HG03439 (cell line): Measurements from ENCODE around the gene UBXN11.

Source experiments
- ATAC-seq: cut with Tn5 transposase; IDR thresholded peaks from one replicate; pipeline ENCODE4 v1.9.1; 2021; ENCODE audit warnings: mild to moderate bottlenecking, moderate library complexity; ENCODE audit not compliant: unreplicated experiment

Gene UBXN11

GRCh38 chr1:26306290-26307229, at the start of gene UBXN11:
TSS of gene UBXN11 (minus strand) at chr1:26306636. CDS start at chr1:26302883, 3,753 bp downstream.
- ATAC-seq: peak; percentile 99

DNA sequence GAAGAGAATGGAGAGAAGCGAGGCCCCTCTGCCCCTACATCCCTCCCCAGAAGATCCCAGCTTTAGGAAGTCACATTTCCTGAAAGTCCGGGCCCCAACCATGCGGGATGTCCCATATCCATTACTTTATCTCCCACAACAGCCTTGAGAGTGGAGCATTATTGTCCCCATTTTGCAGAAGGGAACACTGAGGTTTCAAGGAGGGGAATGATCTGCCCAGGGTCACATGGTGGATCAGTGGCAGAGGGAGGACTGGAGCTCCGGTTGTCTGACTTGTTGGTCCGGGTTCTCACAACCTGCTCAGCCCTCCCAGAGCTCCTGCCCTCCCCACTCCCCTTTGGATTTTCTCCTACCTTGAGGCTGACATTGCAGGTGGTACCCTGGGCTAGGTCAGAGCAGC, 49.7 kb upstream of the UBXN11 start:
- ATAC-seq: no peak

DNA sequence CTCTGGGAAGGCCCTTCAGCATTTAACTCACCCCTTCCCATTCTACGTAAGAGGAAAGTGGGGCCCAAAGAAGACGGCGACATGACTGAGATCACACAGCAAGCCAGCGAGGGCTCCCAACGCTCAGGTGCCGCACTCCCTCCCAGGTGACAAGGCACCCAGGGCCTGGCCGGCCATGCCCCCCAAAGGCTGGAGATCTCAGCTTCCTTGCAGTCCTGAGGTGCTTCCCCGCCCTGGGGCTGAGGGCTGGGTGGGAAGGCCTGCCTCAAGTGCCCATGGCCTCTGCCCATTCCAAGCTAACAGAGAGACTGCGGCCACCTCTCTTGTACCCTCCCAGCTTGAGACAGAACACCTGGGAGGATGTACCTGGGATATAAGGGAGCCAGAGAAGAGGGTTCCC, 48.5 kb upstream of the UBXN11 start:
- ATAC-seq: no peak

DNA sequence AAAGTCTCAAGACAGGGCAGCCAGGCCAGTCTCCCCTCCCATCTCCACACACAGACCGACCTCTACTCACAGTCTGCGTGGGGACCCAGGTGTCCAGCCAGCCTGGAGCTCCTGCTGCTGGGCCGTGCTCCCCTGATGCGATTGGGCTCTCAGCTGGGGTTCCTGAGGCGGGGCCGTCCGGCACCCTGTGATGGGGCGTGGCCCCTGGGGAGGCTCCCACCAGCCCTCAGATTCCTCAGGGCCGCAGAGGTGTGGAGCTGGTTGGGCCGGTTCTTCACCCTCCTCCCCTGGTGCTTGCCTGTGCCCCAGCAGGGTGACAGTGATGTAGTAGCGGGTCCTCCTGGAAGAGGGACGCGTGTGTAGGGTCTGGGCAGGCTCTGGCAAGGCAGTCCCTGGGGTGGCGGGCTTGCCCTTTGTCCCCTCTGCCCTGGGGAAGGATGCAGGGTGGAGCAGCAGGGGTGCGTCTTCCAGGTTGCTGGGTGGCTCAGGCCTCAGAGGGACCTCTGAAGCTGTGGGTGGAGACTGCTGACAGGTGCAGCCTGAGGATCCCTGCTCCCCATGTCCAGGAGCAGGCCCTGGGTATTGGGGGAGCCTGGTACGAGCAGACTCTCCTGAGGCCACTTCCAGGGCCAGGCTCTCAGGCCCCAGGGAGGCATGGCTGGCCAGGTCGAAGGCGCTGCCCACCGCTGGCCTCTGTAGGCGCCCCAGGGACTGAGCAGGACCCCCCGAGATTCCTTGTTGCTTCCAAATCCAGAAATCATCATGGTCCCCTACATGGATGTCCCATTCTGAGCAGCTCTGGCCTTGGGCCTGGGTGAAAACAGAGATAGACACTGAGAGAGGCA, 47.8 kb upstream of the UBXN11 start, which contains the start of gene CRYBG2:
Gene CRYBG2, minus strand, starts transcription at position 155 of the 845 bp plus-strand sequence. CDS start 7,473 bp downstream, outside the sequence.
- no peak for ATAC-seq

DNA sequence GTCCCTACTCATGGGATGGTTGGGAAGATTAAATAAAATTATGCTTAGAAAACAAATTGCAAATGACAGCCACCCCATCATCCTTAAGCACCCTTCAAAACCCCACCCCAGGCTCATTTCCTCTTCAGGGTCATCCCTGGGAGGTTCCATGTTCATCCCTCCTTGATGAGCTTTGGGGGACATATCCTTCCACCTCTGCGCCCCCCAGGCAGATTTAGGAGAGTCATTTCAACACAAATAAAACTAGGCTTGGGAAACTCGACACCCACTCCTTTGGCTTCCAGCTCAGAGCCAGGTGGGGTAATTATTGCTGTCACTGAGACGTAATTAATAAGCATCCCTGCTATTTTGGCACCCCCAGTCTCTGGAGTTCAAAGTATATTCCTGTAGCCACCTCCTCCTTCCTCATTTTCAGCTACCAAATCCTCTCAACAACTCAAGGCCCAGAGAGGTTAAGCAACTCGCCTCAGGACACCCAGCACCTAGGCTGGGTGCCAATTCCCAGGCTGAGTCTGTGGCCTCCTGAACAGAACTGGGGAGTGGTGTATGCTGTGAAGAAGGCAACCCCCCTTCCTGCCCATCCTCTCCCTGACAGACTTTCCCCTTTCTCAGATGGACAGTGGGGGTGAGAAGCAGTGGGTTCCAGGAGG, 46.9 kb upstream of the UBXN11 start:
- ATAC-seq: no peak

DNA sequence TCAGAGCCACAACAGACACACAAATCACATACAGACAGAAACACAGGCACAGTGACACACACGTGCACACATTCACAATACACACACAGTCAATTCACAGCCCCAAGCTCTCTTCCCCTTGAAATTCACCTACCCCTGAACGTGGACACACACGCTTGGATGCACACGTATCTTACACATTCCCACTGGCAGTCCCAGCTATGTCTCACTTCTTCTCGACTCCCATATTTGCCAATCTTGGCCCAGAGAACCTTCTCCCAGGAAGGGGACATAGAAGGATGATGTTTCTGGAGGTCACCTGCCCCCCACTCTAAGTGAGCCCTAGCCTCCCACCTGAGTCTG, 45.9 kb upstream of the UBXN11 start:
- ATAC-seq: no peak

DNA sequence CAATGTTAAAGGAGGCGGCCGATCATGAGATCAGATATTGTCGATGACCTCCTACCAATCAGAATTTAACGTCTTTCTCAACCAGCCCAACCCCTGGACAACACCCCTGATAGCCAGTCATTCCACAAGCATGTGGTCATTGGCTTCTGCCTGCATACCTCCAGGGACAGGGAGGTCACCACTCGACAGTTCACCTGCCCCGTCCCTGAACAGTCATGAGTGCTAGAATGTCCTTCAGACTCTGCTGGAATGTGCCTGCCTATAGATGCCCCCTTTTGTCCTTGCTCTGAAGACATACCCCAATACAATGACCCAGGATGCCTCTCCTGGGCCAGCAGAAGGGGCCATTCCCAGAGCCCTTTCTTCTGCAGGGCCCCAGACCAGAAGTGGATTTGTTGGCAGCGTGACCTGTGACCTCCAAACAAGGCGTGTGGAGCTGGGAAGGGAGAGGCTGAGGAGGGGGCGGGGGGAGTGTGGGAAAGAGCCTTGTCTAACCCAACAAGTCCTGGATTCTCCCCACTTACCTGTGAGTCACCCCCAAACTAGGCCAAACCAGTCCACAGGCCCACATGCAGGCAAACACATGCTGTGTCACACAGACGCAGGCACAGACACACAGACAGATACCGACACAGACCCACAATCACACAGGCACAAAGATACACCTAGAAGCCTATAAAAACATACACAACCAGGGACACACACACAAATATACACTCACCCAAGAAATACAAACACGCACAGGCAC, 45.3 kb upstream of the UBXN11 start:
- no peak for ATAC-seq

GRCh38 chr1:26350701-26351589, 44.5 kb upstream of the UBXN11 start:
- no peak for ATAC-seq

GRCh38 chr1:26350343-26350700, 43.9 kb upstream of the UBXN11 start:
- no peak for ATAC-seq

GRCh38 chr1:26349877-26350244, 43.4 kb upstream of the UBXN11 start:
- no peak for ATAC-seq

GRCh38 chr1:26349188-26349876, 42.9 kb upstream of the UBXN11 start:
- no peak for ATAC-seq

GRCh38 chr1:26346274-26347033, 40.0 kb upstream of the UBXN11 start:
- no peak for ATAC-seq

GRCh38 chr1:26345718-26346117, 39.3 kb upstream of the UBXN11 start:
- no peak for ATAC-seq

DNA sequence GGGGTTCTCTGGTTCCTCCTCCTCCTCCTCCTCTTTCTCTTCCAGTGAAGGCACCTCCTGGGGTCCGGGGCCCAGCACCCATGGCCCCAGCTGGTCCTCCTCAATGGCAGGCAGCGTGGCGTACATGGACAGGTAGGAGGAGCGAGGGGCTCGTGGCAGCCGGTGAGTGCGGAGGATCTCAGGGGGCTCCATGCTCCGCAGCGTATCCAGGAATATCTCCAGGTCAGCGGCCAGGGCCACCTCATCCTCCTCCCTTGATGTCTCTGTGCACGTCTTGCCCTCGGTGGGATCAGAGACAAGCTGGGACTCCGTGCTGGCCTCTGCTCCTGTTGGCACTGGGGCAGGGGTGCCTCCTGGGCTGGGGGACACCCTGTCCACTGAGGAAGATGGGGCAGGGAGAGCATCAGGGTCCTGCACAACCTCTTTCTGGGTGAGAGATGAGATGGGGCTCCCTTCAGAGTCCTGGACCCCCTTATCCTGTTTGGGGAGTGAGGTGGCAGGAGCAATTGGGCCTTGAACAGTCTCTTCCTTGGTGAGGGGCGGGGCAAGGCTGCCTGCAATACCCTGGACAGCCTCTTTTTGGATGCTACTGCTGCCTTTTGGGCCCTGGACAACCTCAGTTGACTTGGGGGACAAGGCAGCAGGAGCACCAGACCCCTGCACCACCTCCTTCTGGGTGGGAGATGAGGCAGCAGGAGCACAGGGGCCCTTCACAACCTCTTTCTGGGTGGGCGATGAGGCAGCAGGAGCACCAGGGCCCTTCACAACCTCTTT, 37.9 kb upstream of the UBXN11 start:
- ATAC-seq: no peak

DNA sequence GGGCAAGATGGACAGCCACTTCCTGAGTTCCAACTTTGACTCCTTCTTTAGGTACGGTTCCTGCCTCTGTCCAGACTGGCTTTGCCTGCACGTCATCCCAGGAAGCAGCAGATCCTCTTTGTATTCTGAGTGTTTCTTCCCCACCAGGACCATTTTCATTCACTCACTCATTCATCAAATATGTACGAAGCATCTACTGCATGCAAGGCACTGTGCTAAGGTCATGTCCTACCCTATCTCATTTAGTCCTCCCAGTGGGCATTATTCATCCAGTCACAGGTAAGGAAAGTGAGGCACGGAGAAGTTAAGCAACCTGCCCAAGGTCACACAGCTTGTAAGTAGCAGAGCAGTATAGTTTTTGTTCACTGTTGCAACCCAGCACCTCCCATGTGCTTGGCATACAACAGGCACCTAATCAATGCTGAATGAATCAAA, 33.6 kb upstream of the UBXN11 start:
- no peak for ATAC-seq

GRCh38 chr1:26338670-26339069, 32.2 kb upstream of the UBXN11 start:
- no peak for ATAC-seq

- no peak for ATAC-seq
Observed at GRCh38 chr1:26337625-26338024, 31.2 kb upstream of the UBXN11 start.

GRCh38 chr1:26337206-26337535, 30.7 kb upstream of the UBXN11 start:
- no peak for ATAC-seq
